Esophagus muscularis mucosa (tissue), 4 donors: ENCODE data around the gene TNN. TPM values are rescaled to one million over a fixed set of nuclear protein-coding genes. Genes with fewer than 3 reads are reported as not detected.

Source experiments
- DNase-seq: peaks from one replicate; pipeline ENCODE4 v3.0.0-alpha.2; 2017; ENCODE audit errors: extremely low spot score
- H3K27ac ChIP-seq, 4 donors: fragments of 200-600 bp; sonication (generic); replicated peaks in 1 of 4; 1 replicate in 3 of 4; 2 replicates in 1 of 4; pipeline ENCODE4 v1.5.1; 2016 to 2019; ENCODE audit warnings: mild to moderate bottlenecking in 1 of 4
- H3K27me3 ChIP-seq, 4 donors: fragments of 200-600 bp; sonication (generic); one replicate each; pipeline versions ENCODE4 v1.5.1 to v1.6.0; 2016 to 2019
- H3K36me3 ChIP-seq, 4 donors: fragments of 200-600 bp; sonication (generic); one replicate each; pipeline ENCODE4 v1.5.1; 2016 to 2019
- H3K4me1 ChIP-seq, 4 donors: fragments of 200-600 bp; sonication (generic); one replicate each; pipeline ENCODE4 v1.5.1; 2016 to 2019
- H3K4me3 ChIP-seq, 4 donors: fragments of 200-600 bp; sonication (generic); 1 replicate in 2 of 4; 2 replicates in 2 of 4; pipeline ENCODE4 v1.5.1; 2016 to 2019; ENCODE audit warnings: mild to moderate bottlenecking in 4 of 4, moderate library complexity in 1 of 4
- H3K9me3 ChIP-seq, 4 donors: fragments of 200-600 bp; sonication (generic); 1 replicate in 3 of 4; 2 replicates in 1 of 4; pipeline ENCODE4 v1.5.1; 2016 to 2019
- CTCF ChIP-seq, 3 experiments: fragments of 200-600 bp in 2 of 3; fragments of 450-650 bp in 1 of 3; sonication (generic) in 2 of 3; IDR thresholded peaks; one replicate each; pipeline ENCODE4 v1.5.1; 2017 to 2019; ENCODE audit warnings: antibody characterized with exemption in 3 of 3, mild to moderate bottlenecking in 2 of 3, moderate library complexity in 1 of 3
- EP300 ChIP-seq: sonication (generic); formaldehyde crosslinking; IDR thresholded peaks from one replicate; pipeline ENCODE4 v1.6.1; 2017; ENCODE audit warnings: antibody characterized with exemption
- POLR2A ChIP-seq: fragments of 450-650 bp; IDR thresholded peaks from one replicate; pipeline ENCODE4 v1.6.1; 2017; ENCODE audit warnings: antibody characterized with exemption, moderate library complexity, mild to moderate bottlenecking, low read depth
- POLR2AphosphoS5 ChIP-seq, 2 donors: sonication (generic); formaldehyde crosslinking; IDR thresholded peaks; one replicate each; pipeline ENCODE4 v1.6.1; 2017; ENCODE audit warnings: antibody characterized with exemption in 2 of 2
- WGBS: methylation state at CpG from one replicate; pipeline ENCODE4 v1.1.5; 2018; 5-methylcytosine and 5-hydroxymethylcytosine counted together
- intact Hi-C: fragments of 100-400 bp; cut with DNase I; formaldehyde crosslinking; loops from one replicate; pipeline ENCODE4 v1.15.1; 2023
- total RNA-seq, 4 donors: library from RNA; depleted of rRNA; stranded (reverse); fragments of >200 nt; gene quantifications; one replicate each; pipeline versions ENCODE4 v1.1.0 to v1.2.1, GENCODE V29; 2016

Gene TNN
- total RNA-seq, 4 donors from 2014 or later, result under 0.01 to 0.45 (median 0.20) TPM

- no peaks in the 10 kb centered on the region for H3K9me3 ChIP-seq
- no peak for TF ChIP-seq EP300
- H3K27me3 ChIP-seq, result no peaks in the 10 kb centered on the region
- 89% methylated on average over 4 of the region's 4 CpGs for WGBS
- intact Hi-C loops, result loop anchor here (1.0 to 10.0 kb wide), 3 partner anchors 37 to 919 kb away; partner anchors contain the start of gene KIAA0040
- H3K27ac ChIP-seq, result no peak overlapping the region
- H3K4me1 ChIP-seq, result peaks cover 0 to 26% (median 20%) of the 10 kb centered on the region in 4 donors
- DNase-seq, result no peak
- H3K4me3 ChIP-seq, result no peak overlapping the region
- peaks cover 0 to 23% (median 17%) of the 10 kb centered on the region in 4 donors for H3K36me3 ChIP-seq
Observed at GRCh38 chr1:175155473-175155856, 87.8 kb downstream of the TNN start.

- H3K4me3 ChIP-seq, result no peak overlapping the region
- DNase-seq, result no peak
- no peak overlapping the region for H3K27ac ChIP-seq
- intact Hi-C loops, result loop anchor here (1.0 to 10.0 kb wide), 4 partner anchors 36 to 919 kb away; partner anchors contain the start of gene KIAA0040
- peaks cover 0 to 21% (median 16%) of the 10 kb centered on the region in 4 donors for H3K4me1 ChIP-seq
- no peaks in the 10 kb centered on the region for H3K9me3 ChIP-seq
- TF ChIP-seq POLR2AphosphoS5 (IDR thresholded peaks at IDR 0.05), result no peak
- no peak for TF ChIP-seq CTCF (IDR thresholded peaks at IDR 0.05)
- TF ChIP-seq EP300, result no peak
- no peak for TF ChIP-seq POLR2A
- peaks cover 4 to 28% (median 22%) of the 10 kb centered on the region in 4 donors for H3K36me3 ChIP-seq
- H3K27me3 ChIP-seq, result no peaks in the 10 kb centered on the region
- WGBS, result 80% methylated on average over 5 of the region's 5 CpGs
Observed at GRCh38 chr1:175155936-175156335, 88.3 kb downstream of the TNN start.

GRCh38 chr1:175157200-175157599, 89.6 kb downstream of the TNN start:
- no peaks in the 10 kb centered on the region for H3K9me3 ChIP-seq
- no peaks in the 10 kb centered on the region for H3K27me3 ChIP-seq
- DNase-seq, result no peak
- TF ChIP-seq POLR2A (no peak), POLR2AphosphoS5 (IDR thresholded peaks at IDR 0.05) (no peak), EP300 (no peak), CTCF (IDR thresholded peaks at IDR 0.05) (no peak)
- H3K36me3 ChIP-seq, result peaks cover 5 to 41% (median 29%) of the 10 kb centered on the region in 4 donors
- WGBS, result 95% methylated on average over 2 of the region's 2 CpGs
- H3K4me3 ChIP-seq, result no peak overlapping the region
- intact Hi-C loops, result loop anchor here (2.0 to 10.0 kb wide), 3 partner anchors 35 to 918 kb away; partner anchors contain the start of gene KIAA0040
- H3K4me1 ChIP-seq, result peaks cover 0 to 16% (median 3%) of the 10 kb centered on the region in 4 donors
- no peak overlapping the region for H3K27ac ChIP-seq

GRCh38 chr1:175158170-175158591, 90.5 kb downstream of the TNN start:
- Histone ChIP-seq H3K4me1 (peaks cover 0 to 13% (median 2%) of the 10 kb centered on the region in 4 donors), H3K27ac (no peak overlapping the region), H3K36me3 (peaks cover 5 to 50% (median 33%) of the 10 kb centered on the region in 4 donors), H3K9me3 (no peaks in the 10 kb centered on the region), H3K4me3 (no peak overlapping the region), H3K27me3 (no peaks in the 10 kb centered on the region)
- intact Hi-C loops, result loop anchor here (5.0 to 10.0 kb wide), 2 partner anchors 34 to 917 kb away; partner anchors contain the start of gene KIAA0040
- WGBS, result 88% methylated on average over 3 of the region's 6 CpGs
- DNase-seq, result no peak
- TF ChIP-seq POLR2AphosphoS5 (IDR thresholded peaks at IDR 0.05) (no peak), EP300 (no peak), CTCF (IDR thresholded peaks at IDR 0.05) (no peak), POLR2A (no peak)

- 58% methylated on average over 4 of the region's 4 CpGs for whole genome bisulfite sequencing
Observed at GRCh38 chr1:175162955-175163354, 95.3 kb downstream of the TNN start.

More at GRCh38 chr1:175162955-175163354, 95.3 kb downstream of the TNN start:
- H3K4me3 ChIP-seq, result no peak overlapping the region
- intact Hi-C loops, result no loop called here
- no peaks in the 10 kb centered on the region for H3K27me3 ChIP-seq
- H3K4me1 ChIP-seq, result no peaks in the 10 kb centered on the region
- TF ChIP-seq POLR2A (no peak), EP300 (no peak), CTCF (IDR thresholded peaks at IDR 0.05) (no peak), POLR2AphosphoS5 (IDR thresholded peaks at IDR 0.05) (no peak)
- no peak for DNase-seq
- H3K27ac ChIP-seq, result no peak overlapping the region
- peaks cover 21 to 94% (median 65%) of the 10 kb centered on the region in 4 donors for H3K36me3 ChIP-seq
- H3K9me3 ChIP-seq, result no peaks in the 10 kb centered on the region
